Hepatocyte (in vitro differentiated cells): ENCODE data around the gene TTC7B. TPM values are rescaled to one million over a fixed set of nuclear protein-coding genes. Genes with fewer than 3 reads are reported as not detected.

Experiments
- DNase-seq: peaks from one replicate; pipeline ENCODE4 v3.0.0-alpha.2; 2016; ENCODE audit warnings: low spot score
- H2AFZ ChIP-seq: fragments of 200-600 bp; sonication (generic); 2 replicates; pipeline ENCODE4 v1.6.0; 2016; ENCODE audit warnings: antibody characterized with exemption, mild to moderate bottlenecking
- H3K27ac ChIP-seq: fragments of 200-600 bp; sonication (generic); 2 replicates; pipeline ENCODE4 v1.5.1; 2016; ENCODE audit warnings: mild to moderate bottlenecking
- H3K27me3 ChIP-seq: fragments of 200-600 bp; sonication (generic); 2 replicates; pipeline ENCODE4 v1.6.1; 2016
- H3K36me3 ChIP-seq: fragments of 200-600 bp; sonication (generic); replicated peaks from 2 replicates; pipeline ENCODE4 v1.5.1; 2016; ENCODE audit warnings: low read depth; ENCODE audit not compliant: insufficient read depth
- H3K4me1 ChIP-seq: fragments of 200-600 bp; sonication (generic); 2 replicates; pipeline ENCODE4 v1.5.1; 2016; ENCODE audit warnings: mild to moderate bottlenecking, moderate library complexity; ENCODE audit not compliant: insufficient read depth
- H3K4me2 ChIP-seq: fragments of 200-600 bp; sonication (generic); 2 replicates; pipeline ENCODE4 v1.6.0; 2016
- H3K4me3 ChIP-seq: fragments of 200-600 bp; sonication (generic); 2 replicates; pipeline ENCODE4 v1.5.1; 2016; ENCODE audit warnings: mild to moderate bottlenecking
- H3K79me2 ChIP-seq: fragments of 200-600 bp; sonication (generic); 2 replicates; pipeline ENCODE4 v1.6.0; 2017; ENCODE audit warnings: mild to moderate bottlenecking
- H3K9me2 ChIP-seq: fragments of 200-600 bp; sonication (generic); replicated peaks from 2 replicates; pipeline ENCODE4 v1.6.0; 2017; ENCODE audit warnings: mild to moderate bottlenecking; ENCODE audit not compliant: insufficient read depth
- H3K9me3 ChIP-seq: fragments of 200-600 bp; sonication (generic); 2 replicates; pipeline ENCODE4 v1.5.1; 2016; ENCODE audit warnings: low read depth, mild to moderate bottlenecking
- H4K20me1 ChIP-seq: fragments of 200-600 bp; sonication (generic); 2 replicates; pipeline ENCODE4 v1.6.0; 2016; ENCODE audit warnings: mild to moderate bottlenecking; ENCODE audit not compliant: insufficient read depth, poor library complexity, severe bottlenecking
- CTCF ChIP-seq: fragments of 200-600 bp; sonication (generic); IDR thresholded peaks from 2 replicates; pipeline ENCODE4 v1.5.1; 2016; ENCODE audit warnings: antibody characterized with exemption, mild to moderate bottlenecking; ENCODE audit not compliant: poor library complexity
- EZH2 ChIP-seq: fragments of 200-600 bp; sonication (generic); IDR thresholded peaks from 2 replicates; pipeline ENCODE4 v1.6.1; 2016; ENCODE audit warnings: antibody characterized with exemption, mild to moderate bottlenecking, borderline replicate concordance
- EZH2phosphoT487 ChIP-seq: fragments of 200-600 bp; sonication (generic); IDR thresholded peaks from one replicate; pipeline ENCODE4 v1.6.1; 2018; ENCODE audit warnings: antibody characterized with exemption, mild to moderate bottlenecking, low read depth, moderate library complexity; ENCODE audit not compliant: unreplicated experiment, severe bottlenecking
- WGBS: methylation state at CpG from one replicate; pipeline ENCODE4 v1.1.6; 2016; ENCODE audit warnings: low lambda C conversion rate; ENCODE audit errors: missing lambda C conversion rate; 5-methylcytosine and 5-hydroxymethylcytosine counted together
- polyA plus RNA-seq: library from polyadenylated mRNA; unstranded; fragments of >200 nt; fragmentation: Nextera tagmentation; extraction: Ambion mirVana; gene quantifications from 2 replicates; pipeline ENCODE4 v1.2.1, GENCODE V29; 2016
- total RNA-seq: library from RNA; depleted of rRNA; stranded (reverse); fragments of >200 nt; gene quantifications from 2 replicates; pipeline ENCODE4 v1.2.3, GENCODE V29; 2014

Gene TTC7B
- total and polyA plus RNA-seq, 2 experiments from 2014 or later: 10.7 to 25.5 TPM

- Histone ChIP-seq H3K4me2 (no peak overlapping the region), H3K27me3 (no peaks in the 10 kb centered on the region), H3K27ac (no peak overlapping the region), H2AFZ (no peak overlapping the region), H3K4me1 (peaks cover 12% of the 10 kb centered on the region), H3K9me3 (no peaks in the 10 kb centered on the region), H3K36me3 (no peaks in the 10 kb centered on the region), H3K4me3 (no peak overlapping the region), H3K79me2 (no peaks in the 10 kb centered on the region), H3K9me2 (no peaks in the 10 kb centered on the region), H4K20me1 (no peaks in the 10 kb centered on the region)
- DNase-seq: no peak
- no peak for TF ChIP-seq EZH2phosphoT487
- TF ChIP-seq CTCF: no peak
- TF ChIP-seq EZH2: no peak
- 85% methylated on average over 11 of the region's 11 CpGs for WGBS
Measured at GRCh38 chr14:90551733-90552464, 264.3 kb downstream of the TTC7B start.

DNA sequence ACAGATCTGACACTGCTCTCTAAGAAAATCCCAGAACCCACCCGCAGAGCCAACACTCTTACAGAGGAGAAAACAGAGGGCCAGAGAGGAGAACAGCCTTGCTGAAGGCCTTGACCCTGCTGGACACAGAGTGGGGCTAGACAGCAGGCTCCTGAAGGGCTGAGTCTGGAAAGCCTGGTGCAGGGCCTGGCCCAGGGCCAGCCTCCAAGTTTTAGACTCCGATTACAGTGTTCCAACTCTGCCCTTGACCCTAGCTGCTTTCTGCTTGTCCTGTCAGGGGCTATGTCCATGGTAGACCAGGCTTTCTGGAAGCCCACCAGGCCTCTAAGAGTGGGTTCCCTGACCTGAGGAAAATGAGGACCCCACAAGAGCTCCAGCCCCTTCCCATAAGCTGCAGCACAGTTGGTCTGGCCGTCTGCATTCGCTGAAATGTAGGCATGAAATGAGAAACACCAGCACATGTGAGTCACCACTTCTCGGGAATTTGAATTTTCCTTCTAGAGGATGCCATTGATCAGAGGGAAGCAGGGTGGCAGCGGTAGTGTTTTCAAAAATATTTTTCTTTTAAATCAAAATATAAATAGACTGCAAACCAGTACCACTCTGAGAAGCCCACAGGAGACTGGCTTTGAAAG is 265.0 kb downstream of the TTC7B start:
- H2AFZ ChIP-seq: no peak overlapping the region
- TF ChIP-seq EZH2 (no peak), CTCF (no peak), EZH2phosphoT487 (no peak)
- H3K27ac ChIP-seq: no peak overlapping the region
- WGBS: 86% methylated on average over 6 of the region's 6 CpGs
- H3K9me3 ChIP-seq: no peaks in the 10 kb centered on the region
- H3K36me3 ChIP-seq: no peaks in the 10 kb centered on the region
- H3K9me2 ChIP-seq: no peaks in the 10 kb centered on the region
- no peaks in the 10 kb centered on the region for H4K20me1 ChIP-seq
- DNase-seq: no peak
- H3K27me3 ChIP-seq: no peaks in the 10 kb centered on the region
- H3K79me2 ChIP-seq: no peaks in the 10 kb centered on the region
- peaks cover 5% of the 10 kb centered on the region for H3K4me1 ChIP-seq
- H3K4me3 ChIP-seq: no peak overlapping the region
- H3K4me2 ChIP-seq: no peak overlapping the region

DNA sequence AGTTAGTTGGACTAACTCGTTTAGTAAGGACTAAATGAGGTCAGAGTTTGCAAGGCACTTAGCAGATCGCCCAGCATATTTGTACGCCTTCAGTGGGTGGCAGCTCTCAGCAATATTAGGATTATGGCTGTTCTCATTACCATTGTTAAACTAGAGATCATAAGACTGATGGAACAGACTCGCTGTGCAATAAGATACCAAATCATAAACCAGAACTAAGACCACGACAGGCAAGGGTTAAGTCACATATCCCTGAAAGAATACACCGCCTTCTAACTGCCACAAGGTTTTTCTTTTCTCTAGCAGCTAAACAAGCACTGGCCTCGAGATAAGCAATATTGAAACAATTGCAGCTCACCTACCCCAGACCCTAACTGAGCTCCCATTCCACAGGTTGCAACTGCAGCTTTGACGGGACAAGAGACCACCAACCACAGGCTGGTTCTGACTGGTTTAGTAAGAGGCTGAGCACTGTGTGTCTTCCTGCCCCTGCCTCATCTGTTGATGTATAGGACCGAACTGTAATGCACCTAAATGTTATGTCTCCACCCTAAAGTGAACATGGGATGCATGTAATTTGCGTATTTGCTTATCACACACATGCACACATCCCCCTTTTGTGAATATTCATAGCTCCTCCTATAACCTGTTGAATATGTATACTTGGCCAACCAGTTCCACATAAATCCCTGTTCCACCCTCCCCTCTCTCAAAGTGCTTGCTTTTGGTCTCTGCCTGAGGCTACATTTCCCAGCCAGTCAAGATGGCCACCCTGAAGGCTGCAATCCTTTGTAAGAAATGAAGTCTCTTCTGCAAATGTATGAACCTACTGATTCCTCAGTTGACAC is 266.2 kb downstream of the TTC7B start:
- Histone ChIP-seq H3K4me3 (no peak overlapping the region), H3K9me2 (no peaks in the 10 kb centered on the region), H4K20me1 (no peaks in the 10 kb centered on the region), H2AFZ (no peak overlapping the region), H3K27ac (no peak overlapping the region), H3K27me3 (no peaks in the 10 kb centered on the region), H3K4me2 (no peak overlapping the region), H3K79me2 (no peaks in the 10 kb centered on the region), H3K9me3 (no peaks in the 10 kb centered on the region), H3K4me1 (no peaks in the 10 kb centered on the region), H3K36me3 (no peaks in the 10 kb centered on the region)
- WGBS: 73% methylated on average over 10 of the region's 10 CpGs
- no peak for DNase-seq
- no peak for TF ChIP-seq EZH2phosphoT487
- no peak for TF ChIP-seq EZH2
- no peak for TF ChIP-seq CTCF
